PC-9 (cell line): ENCODE results near the gene TMUB2. TPM values are rescaled to one million over a fixed set of nuclear protein-coding genes. Genes with fewer than 3 reads are reported as not detected.
A peak's percentile ranks its signal among the peaks of the same experiment; 100 is the strongest.

ENCODE experiments used
- BruUV-seq: library from RNA; stranded (reverse); fragments of 400-500 nt; replicated peaks from 2 replicates; lab custom pipeline; 2021; lab: Mats Ljungman, UMichigan
- CTCF ChIA-PET: fragments of 300-600 bp; sonication (Branson Sonifier 250); formaldehyde crosslinking; loops from one replicate; lab custom pipeline; 2022; ENCODE audit warnings: antibody characterized with exemption; lab: Charles Lee
- POLR2A ChIA-PET: fragments of 300-600 bp; sonication (Branson Sonifier 250); formaldehyde crosslinking; loops from one replicate; lab custom pipeline; 2022; ENCODE audit warnings: antibody characterized with exemption; ENCODE audit not compliant: unreplicated experiment; lab: Charles Lee
- DNase-seq, 2 experiments: peaks; one replicate each; pipeline versions ENCODE4 v3.0.0 to v3.0.0-alpha.2; 2015 to 2022; ENCODE audit warnings: mixed read lengths in 1 of 2
- H2AFZ ChIP-seq: fragments of 200-600 bp; sonication (generic); 2 replicates; pipeline ENCODE4 v1.8.1; 2017; ENCODE audit warnings: antibody characterized with exemption
- H3F3A ChIP-seq: fragments of 200-600 bp; sonication (generic); 2 replicates; pipeline ENCODE4 v1.8.1; 2017; ENCODE audit warnings: antibody characterized with exemption, mild to moderate bottlenecking, low read depth; ENCODE audit not compliant: insufficient read depth
- H3K27ac ChIP-seq: fragments of 200-600 bp; sonication (generic); 2 replicates; pipeline ENCODE4 v1.6.1; 2016; ENCODE audit warnings: mixed run types
- H3K27me3 ChIP-seq: fragments of 200-600 bp; sonication (generic); 2 replicates; pipeline ENCODE4 v1.6.1; 2016; ENCODE audit warnings: low read depth, mixed run types; ENCODE audit not compliant: insufficient read depth
- H3K36me3 ChIP-seq: fragments of 200-600 bp; sonication (generic); 2 replicates; pipeline ENCODE4 v1.6.1; 2016; ENCODE audit warnings: low read depth, mixed run types
- H3K4me1 ChIP-seq: fragments of 200-600 bp; sonication (generic); replicated peaks from 2 replicates; pipeline ENCODE4 v1.6.1; 2016; ENCODE audit warnings: mixed run types; ENCODE audit not compliant: insufficient read depth
- H3K4me2 ChIP-seq: fragments of 200-600 bp; sonication (generic); 2 replicates; pipeline ENCODE4 v1.6.1; 2017; ENCODE audit warnings: mixed run types
- H3K4me3 ChIP-seq: fragments of 200-600 bp; sonication (generic); 2 replicates; pipeline ENCODE4 v1.6.1; 2016; ENCODE audit warnings: mixed run types
- H3K79me2 ChIP-seq: fragments of 200-600 bp; sonication (generic); 2 replicates; pipeline ENCODE4 v1.6.1; 2017; ENCODE audit warnings: low read depth, mixed run types
- H3K9me2 ChIP-seq: fragments of 200-600 bp; sonication (generic); 2 replicates; pipeline ENCODE4 v1.8.1; 2017; ENCODE audit warnings: mild to moderate bottlenecking; ENCODE audit not compliant: insufficient read depth
- H3K9me3 ChIP-seq: fragments of 200-600 bp; sonication (generic); 2 replicates; pipeline ENCODE4 v1.8.1; 2016; ENCODE audit warnings: low read depth; ENCODE audit not compliant: insufficient read depth
- H4K20me1 ChIP-seq: fragments of 200-600 bp; sonication (generic); 2 replicates; pipeline ENCODE4 v1.8.1; 2017; ENCODE audit not compliant: insufficient read depth
- EZH2 ChIP-seq: fragments of 200-600 bp; sonication (generic); IDR thresholded peaks from 2 replicates; pipeline ENCODE4 v1.8.0; 2017; ENCODE audit warnings: antibody characterized with exemption, low read depth
- intact Hi-C: fragments of 100-400 bp; cut with micrococcal nuclease; formaldehyde crosslinking; loops from one replicate; pipeline ENCODE4 v1.10.0; 2022; ENCODE audit not compliant: unreplicated experiment
- total RNA-seq: library from RNA; stranded (reverse); gene quantifications from 2 replicates; pipeline ENCODE4 v1.2.3, GENCODE V29; 2021
- TF ChIP-seq, protein P1 (sequence below): fragments of 200-600 bp; sonication (generic); conservative IDR thresholded peaks from 2 replicates; pipeline ENCODE4 v1.6.1; 2017; ENCODE audit warnings: mixed run types, antibody characterized with exemption, mild to moderate bottlenecking, moderate library complexity

Gene TMUB2
- total RNA-seq, 1 experiment from 2014 or later: 45.5 TPM

DNA sequence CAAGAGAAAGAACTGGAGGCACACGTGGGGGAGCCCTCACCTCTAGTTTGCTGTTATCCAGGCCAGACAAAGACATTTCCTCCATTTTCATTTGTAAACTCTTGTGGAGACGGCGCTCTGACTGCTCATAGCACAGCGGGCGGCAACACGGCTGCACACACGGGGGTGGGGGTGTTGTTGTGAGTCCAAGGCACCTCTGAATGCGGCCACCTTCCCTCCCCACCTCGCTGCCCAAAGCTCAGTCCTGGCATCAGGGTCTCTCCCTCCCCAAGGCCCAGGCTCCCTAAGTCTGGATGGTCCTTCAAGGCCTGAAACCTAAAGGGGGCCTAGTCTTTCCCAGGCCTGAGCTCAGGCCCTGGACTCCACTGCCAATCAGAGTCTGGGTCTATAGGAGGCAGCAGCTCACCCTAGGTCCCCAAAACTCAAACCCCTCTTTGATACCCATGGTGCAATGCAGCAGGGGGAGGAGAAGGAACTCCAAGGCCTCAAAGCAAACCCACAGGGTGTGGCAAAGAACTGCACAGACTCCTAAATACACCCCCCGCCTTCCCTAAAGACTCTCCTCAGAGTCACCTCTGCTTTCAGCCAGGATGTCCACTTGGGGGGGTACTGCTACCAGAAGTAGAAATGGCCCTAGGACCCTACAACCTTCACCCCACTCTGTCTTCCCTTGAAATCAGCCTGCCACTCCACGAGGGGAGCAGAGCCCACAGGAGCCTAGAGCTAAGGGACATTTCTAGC lies 11.4 kb downstream of the TMUB2 start:
- POLR2A ChIA-PET: interaction anchor here (0.9 to 1.0 kb wide), 2 partner anchors 9 to 12 kb away, joined by 4 read pairs; partner anchors contain the start of gene TMUB2

DNA sequence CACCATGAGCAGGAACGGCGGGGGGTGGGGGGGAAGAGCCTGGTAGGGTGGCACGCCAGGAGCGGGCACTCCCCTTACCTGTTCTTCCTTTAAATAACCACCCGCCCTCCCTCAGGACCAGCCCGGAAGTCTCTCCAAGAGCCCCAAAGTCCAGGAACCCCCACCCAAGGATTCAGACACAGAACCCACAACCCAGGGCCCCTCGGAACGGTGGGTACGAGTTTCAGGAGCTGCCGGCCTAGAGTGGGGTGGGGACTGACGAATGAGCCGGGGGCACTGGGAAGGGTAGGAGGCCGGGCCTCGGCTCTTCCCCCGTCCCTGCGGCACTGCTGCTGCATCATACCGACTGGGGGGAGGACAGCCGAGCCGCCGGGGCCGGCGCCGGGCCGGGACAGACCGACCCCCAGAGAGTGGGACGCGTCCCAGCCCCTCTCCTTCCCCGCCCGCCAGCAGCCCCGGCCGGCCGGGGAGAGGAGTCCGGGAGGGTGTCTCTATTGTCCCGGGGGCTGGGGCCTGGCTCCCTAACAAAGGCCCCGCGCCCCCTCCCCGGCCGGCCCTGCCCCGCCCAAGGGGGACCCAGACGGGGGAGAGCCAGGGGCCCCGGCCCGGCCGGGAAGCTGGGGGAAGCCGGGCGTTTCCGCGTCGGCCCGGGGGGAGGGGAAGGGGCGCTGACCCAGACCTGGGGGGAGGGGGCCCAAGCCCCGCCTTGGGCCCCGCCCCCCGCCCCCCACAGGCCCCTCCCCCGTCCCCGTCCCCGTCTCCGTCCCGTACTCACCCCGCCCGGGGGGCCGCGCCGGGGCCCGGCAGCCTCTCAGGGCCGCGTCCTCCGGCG lies 12.2 kb downstream of the TMUB2 start:
- BruUV-seq: TSS peak; percentile 31
- H3K9me2 ChIP-seq: no peaks in the 10 kb centered on the region
- peaks cover 38% of the 10 kb centered on the region for H3F3A ChIP-seq
- peaks cover 45% of the 10 kb centered on the region for H3K79me2 ChIP-seq
- H3K27ac ChIP-seq: peak overlapping the region; percentile 64
- TF ChIP-seq, protein P1, sequence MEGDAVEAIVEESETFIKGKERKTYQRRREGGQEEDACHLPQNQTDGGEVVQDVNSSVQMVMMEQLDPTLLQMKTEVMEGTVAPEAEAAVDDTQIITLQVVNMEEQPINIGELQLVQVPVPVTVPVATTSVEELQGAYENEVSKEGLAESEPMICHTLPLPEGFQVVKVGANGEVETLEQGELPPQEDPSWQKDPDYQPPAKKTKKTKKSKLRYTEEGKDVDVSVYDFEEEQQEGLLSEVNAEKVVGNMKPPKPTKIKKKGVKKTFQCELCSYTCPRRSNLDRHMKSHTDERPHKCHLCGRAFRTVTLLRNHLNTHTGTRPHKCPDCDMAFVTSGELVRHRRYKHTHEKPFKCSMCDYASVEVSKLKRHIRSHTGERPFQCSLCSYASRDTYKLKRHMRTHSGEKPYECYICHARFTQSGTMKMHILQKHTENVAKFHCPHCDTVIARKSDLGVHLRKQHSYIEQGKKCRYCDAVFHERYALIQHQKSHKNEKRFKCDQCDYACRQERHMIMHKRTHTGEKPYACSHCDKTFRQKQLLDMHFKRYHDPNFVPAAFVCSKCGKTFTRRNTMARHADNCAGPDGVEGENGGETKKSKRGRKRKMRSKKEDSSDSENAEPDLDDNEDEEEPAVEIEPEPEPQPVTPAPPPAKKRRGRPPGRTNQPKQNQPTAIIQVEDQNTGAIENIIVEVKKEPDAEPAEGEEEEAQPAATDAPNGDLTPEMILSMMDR: no peak; the same call in 1 of the 2 replicates
- no peak for TF ChIP-seq EZH2
- H2AFZ ChIP-seq: 0 out of 2 replicates have a peak overlapping the region, but pooled peaks have one; percentile 71
- intact Hi-C loops: loop anchor here (1.0 kb wide), 2 partner anchors 12 to 126 kb away; no protein-coding TSS in a partner anchor
- ChIA-PET POLR2A (interaction anchor here (0.6 to 1.0 kb wide), 3 partner anchors 10 to 128 kb away, joined by 4 to 6 read pairs (median 4); partner anchors contain the start of gene TMUB2), CTCF (interaction anchor here (1.2 kb wide), 1 partner anchor 12 kb away, joined by 3 read pairs; the partner anchor contains the start of gene TMUB2)
- DNase-seq: peak in 1 of 2 experiments; percentile 52
- H3K4me2 ChIP-seq: peak overlapping the region; percentile 81
- H3K27me3 ChIP-seq: no peaks in the 10 kb centered on the region
- H3K4me3 ChIP-seq: peak overlapping the region; percentile 92
- H3K9me3 ChIP-seq: no peaks in the 10 kb centered on the region
- H3K36me3 ChIP-seq: peaks cover 7% of the 10 kb centered on the region
- H3K4me1 ChIP-seq: peaks cover 27% of the 10 kb centered on the region
- H4K20me1 ChIP-seq: peaks cover 3% of the 10 kb centered on the region

More for the DNA sequence above, 11.4 kb downstream of the TMUB2 start:
- TF ChIP-seq, protein P1: peak; percentile 39; the same call in 1 of the 2 replicates
- TF ChIP-seq EZH2: no peak
- Histone ChIP-seq H3K9me2 (no peaks in the 10 kb centered on the region), H3K79me2 (peaks cover 45% of the 10 kb centered on the region), H3K4me1 (peaks cover 21% of the 10 kb centered on the region), H3K27ac (peak overlapping the region; percentile 64), H4K20me1 (peaks cover 8% of the 10 kb centered on the region), H3K27me3 (no peaks in the 10 kb centered on the region), H3K4me3 (peak overlapping the region; percentile 92), H3K36me3 (peaks cover 7% of the 10 kb centered on the region), H2AFZ (0 out of 2 replicates have a peak overlapping the region, but pooled peaks have one; percentile 71), H3K4me2 (peak overlapping the region; percentile 81), H3F3A (peaks cover 36% of the 10 kb centered on the region), H3K9me3 (no peaks in the 10 kb centered on the region)
- DNase-seq: peak; percentile 47 to 49
- TSS peak; percentile 54 for BruUV-seq
- CTCF ChIA-PET: interaction anchor here (0.6 to 1.2 kb wide), 2 partner anchors 12 to 624 kb away, joined by 3 to 8 read pairs; partner anchors contain the start of gene TMUB2
- intact Hi-C loops: loop anchor here (1.0 kb wide), 2 partner anchors 11 to 127 kb away; no protein-coding TSS in a partner anchor
